K562 (cell line): ENCODE measurements around the gene TFPI. TPM values are rescaled to one million over a fixed set of nuclear protein-coding genes. Genes with fewer than 3 reads are reported as not detected.

ENCODE experiments used
- ATAC-seq: fragments of 200-7000 bp; cut with Tn5 transposase; 3 replicates; pipeline ENCODE4 v1.9.1; 2020; ENCODE audit warnings: moderate library complexity
- BruUV-seq: library from RNA; stranded (reverse); fragments of 400-500 nt; replicated peaks from 2 replicates; lab custom pipeline; 2021; lab: Mats Ljungman, UMichigan
- CTCF ChIA-PET: fragments of 300-600 bp; formaldehyde crosslinking; extraction: SDS; loops from one replicate; lab custom pipeline; 2021; ENCODE audit warnings: low intra/inter-chr PET ratio; lab: Yijun Ruan, JAX
- POLR2A ChIA-PET: fragments of 300-600, 350-650 bp; sonication (Branson Sonifier 250); formaldehyde crosslinking; extraction: SDS; loops from one replicate; lab custom pipeline; 2021; ENCODE audit warnings: antibody characterized with exemption, inconsistent platforms; lab: Yijun Ruan, JAX
- DNase-seq, 4 experiments: peaks; one replicate each; pipeline versions ENCODE4 v3.0.0 to v3.0.0-alpha.2; 2011 to 2018; ENCODE audit warnings: low spot score in 3 of 4, mixed read lengths in 3 of 4; ENCODE audit errors: extremely low read depth in 1 of 4
- FAIRE-seq: peaks from 2 replicates; lab custom pipeline; 2011; peaks lifted over from hg19 to GRCh38; lab: Jason Lieb, UNC
- H2AFZ ChIP-seq: 2 replicates; pipeline ENCODE4 v1.6.0; 2011; ENCODE audit warnings: low read depth, low read length, control low read depth, inconsistent platforms
- H3K27ac ChIP-seq: fragments of 200-600 bp; 3 replicates; pipeline ENCODE4 v1.8.0; 2011; ENCODE audit warnings: low read depth, mild to moderate bottlenecking, control low read depth, inconsistent platforms, low read length, moderate library complexity, mixed read lengths; ENCODE audit errors: extremely low read depth
- H3K27me3 ChIP-seq, 2 experiments: fragments of 300-600 bp in 1 of 2; 2 replicates in 1 of 2; 3 replicates in 1 of 2; pipeline versions ENCODE4 v1.6.0 to v1.8.0; 2011; ENCODE audit warnings: inconsistent platforms in 2 of 2, low read length in 2 of 2, mild to moderate bottlenecking in 1 of 2, mixed read lengths in 1 of 2, moderate library complexity in 1 of 2; ENCODE audit not compliant: control insufficient read depth in 2 of 2, insufficient read depth in 2 of 2
- H3K36me3 ChIP-seq: fragments of 300-600 bp; 3 replicates; pipeline ENCODE4 v1.8.0; 2011; ENCODE audit warnings: mild to moderate bottlenecking, low read length, inconsistent platforms; ENCODE audit not compliant: control insufficient read depth, insufficient read depth
- H3K4me1 ChIP-seq, 2 experiments: fragments of 200-600 bp in 1 of 2; replicated peaks in 1 of 2; 2 replicates in 1 of 2; 3 replicates in 1 of 2; pipeline versions ENCODE4 v1.5.1 to v1.8.0; 2011; ENCODE audit warnings: inconsistent platforms in 2 of 2, low read length in 2 of 2, mild to moderate bottlenecking in 1 of 2, mixed read lengths in 1 of 2, moderate library complexity in 1 of 2; ENCODE audit not compliant: control insufficient read depth in 2 of 2, insufficient read depth in 2 of 2
- H3K4me2 ChIP-seq: 2 replicates; pipeline ENCODE4 v1.6.1; 2011; ENCODE audit warnings: low read length, control low read depth, inconsistent platforms, mixed read lengths; ENCODE audit not compliant: insufficient read depth
- H3K4me3 ChIP-seq: fragments of 200-600 bp; sonication (generic), shearing (Covaris generic); 2 replicates; pipeline ENCODE4 v1.5.1; 2016; ENCODE audit warnings: control low read depth, inconsistent platforms
- H3K79me2 ChIP-seq: fragments of 200-600 bp; 3 replicates; pipeline ENCODE4 v1.8.0; 2011; ENCODE audit warnings: low read length, inconsistent platforms; ENCODE audit not compliant: control insufficient read depth, insufficient read depth
- H3K9ac ChIP-seq, 2 experiments: 2 replicates each; pipeline versions ENCODE4 v1.6.0 to v1.6.1; 2011; ENCODE audit warnings: low read depth in 2 of 2, low read length in 2 of 2, control low read depth in 1 of 2, inconsistent platforms in 1 of 2, mild to moderate bottlenecking in 1 of 2, mixed read lengths in 1 of 2; ENCODE audit not compliant: insufficient read depth in 1 of 2
- H3K9me1 ChIP-seq: one replicate; pipeline ENCODE4 v1.6.0; 2011; ENCODE audit warnings: inconsistent platforms, mild to moderate bottlenecking, low read length, moderate library complexity; ENCODE audit not compliant: control insufficient read depth, insufficient read depth
- H3K9me3 ChIP-seq: replicated peaks from 2 replicates; pipeline ENCODE4 v1.5.1; 2011; ENCODE audit warnings: low read depth, low read length, inconsistent platforms; ENCODE audit not compliant: control insufficient read depth, insufficient read depth
- H4K20me1 ChIP-seq: replicated peaks from 2 replicates; pipeline ENCODE4 v1.6.1; 2011; ENCODE audit warnings: low read length, inconsistent platforms, mixed read lengths; ENCODE audit not compliant: control insufficient read depth, insufficient read depth
- CAMTA2 ChIP-seq: fragments of 250-450 bp; sonication (Bioruptor Pico); conservative IDR thresholded peaks from 2 replicates; pipeline ENCODE4 v1.5.1; 2022
- CREBBP ChIP-seq: IDR thresholded peaks from one replicate; pipeline ENCODE4 v1.6.1; 2012; ENCODE audit warnings: low read depth, mild to moderate bottlenecking, control low read depth, inconsistent platforms, low read length
- ID3 ChIP-seq, 2 experiments: fragments of 250-450 bp in 1 of 2; fragments of 450-650 bp in 1 of 2; sonication (Bioruptor Pico) in 1 of 2; IDR thresholded peaks; 2 replicates each; pipeline versions ENCODE4 v1.6.1 to v1.8.0; 2016 to 2021; ENCODE audit warnings: mild to moderate bottlenecking in 2 of 2, moderate library complexity in 2 of 2, missing compliant biosample characterization in 1 of 2, missing genetic modification characterization in 1 of 2
- KLF13 ChIP-seq: fragments of 450-650 bp; IDR thresholded peaks from 2 replicates; pipeline ENCODE4 v1.6.1; 2016; ENCODE audit warnings: missing genetic modification characterization, low read depth, mild to moderate bottlenecking, missing compliant biosample characterization, moderate library complexity, borderline replicate concordance
- L3MBTL2 ChIP-seq: fragments of 450-650 bp; IDR thresholded peaks from 2 replicates; pipeline ENCODE4 v1.6.1; 2016; ENCODE audit warnings: mild to moderate bottlenecking, moderate library complexity
- MGA ChIP-seq: fragments of 450-650 bp; IDR thresholded peaks from 2 replicates; pipeline ENCODE4 v1.6.1; 2016; ENCODE audit warnings: mild to moderate bottlenecking, moderate library complexity
- NFYB ChIP-seq: IDR thresholded peaks from 2 replicates; pipeline ENCODE4 v1.6.1; 2011; ENCODE audit warnings: mild to moderate bottlenecking, moderate library complexity; ENCODE audit not compliant: insufficient read length; ENCODE audit errors: extremely low read depth
- PRMT5 ChIP-seq: sonication (generic); formaldehyde crosslinking; IDR thresholded peaks from 2 replicates; pipeline ENCODE4 v1.5.0; 2020; ENCODE audit warnings: missing genetic modification reagents
- RAD51 ChIP-seq: fragments of 450-650 bp; IDR thresholded peaks from 2 replicates; pipeline ENCODE4 v1.7.1; 2016; ENCODE audit warnings: low read depth, mild to moderate bottlenecking, borderline replicate concordance
- ZBTB7A ChIP-seq: IDR thresholded peaks from 2 replicates; pipeline ENCODE4 v1.6.1; 2011; ENCODE audit warnings: low read depth, mild to moderate bottlenecking, low read length, moderate library complexity, borderline replicate concordance; ENCODE audit not compliant: control insufficient read depth
- ZNF583 ChIP-seq: fragments of 250-450 bp; sonication (Bioruptor Pico); IDR thresholded peaks from 2 replicates; pipeline ENCODE4 v1.4.0; 2020
- in situ Hi-C: fragments of 300-500 bp; cut with MboI; formaldehyde crosslinking; loops from 4 replicates; pipeline ENCODE4 v1.15.0; 2018; ENCODE audit warnings: inconsistent platforms, mixed read lengths
- intact Hi-C: fragments of 100-400 bp; cut with micrococcal nuclease; formaldehyde crosslinking; loops from 2 replicates; pipeline ENCODE4 v1.14.2; 2022
- polyA plus RNA-seq, 8 experiments: library from polyadenylated mRNA; depleted of rRNA in 4 of 8; stranded (reverse) in 5 of 8; unstranded in 3 of 8; fragments of >200 nt; fragmentation: Nextera tagmentation in 2 of 8; fragmentation: Illumina TruSeq in 1 of 8; extraction: Ambion mirVana in 2 of 8; extraction: Trizol in 1 of 8; gene quantifications; 2 replicates each; pipeline versions ENCODE4 v1.2.1 to v1.2.3, GENCODE V29; 2011 to 2014; ENCODE audit warnings: inconsistent platforms in 1 of 8, missing spikeins in 1 of 8
- total RNA-seq, 7 experiments: library from RNA; depleted of rRNA in 6 of 7; stranded (reverse); fragments of >200 nt in 6 of 7; fragmentation: Illumina TruSeq in 2 of 7; extraction: Trizol in 2 of 7; gene quantifications; 2 replicates each; pipeline versions ENCODE4 v1.2.1 to v1.2.3, GENCODE V29; 2011 to 2021; ENCODE audit warnings: low replicate concordance in 1 of 7

TFPI gene
- total and polyA plus RNA-seq, 9 of the 15 experiments (the other 6 are each of a cell fraction or from before 2014, with no cell fraction given) = 53.5 to 219 (median 100) TPM

GRCh38 chr2:187549193-187549592, 5.0 kb downstream of the TFPI start (continued):
- TF ChIP-seq L3MBTL2 = no peak
- TF ChIP-seq PRMT5 (CRISPR knock-in tag) = no peak
- no peak for TF ChIP-seq KLF13
- TF ChIP-seq NFYB = no peak
- no peak for TF ChIP-seq ZBTB7A
- no peak for TF ChIP-seq RAD51
- no peak for TF ChIP-seq CAMTA2 (CRISPR knock-in tag)
- TF ChIP-seq ID3 (CRISPR knock-in tag; IDR thresholded peaks at IDR 0.05) = no peak
- TF ChIP-seq ID3 (tag; IDR thresholded peaks at IDR 0.05) = no peak
- no peak for TF ChIP-seq CREBBP

GRCh38 chr2:187548656-187549055, 5.6 kb downstream of the TFPI start:
- Histone ChIP-seq H3K9me1 (no peaks in the 10 kb centered on the region), H3K36me3 (peaks cover 40% of the 10 kb centered on the region), H3K79me2 (peaks cover 86% of the 10 kb centered on the region), H3K4me3 (no peak overlapping the region), H3K27ac (no peak overlapping the region), H3K4me2 (no peak overlapping the region), H3K9me3 (no peaks in the 10 kb centered on the region), H2AFZ (no peak overlapping the region), H3K4me1 (peaks cover 0 to 20% of the 10 kb centered on the region in 2 experiments; a peak in 3 of 5 replicates), H4K20me1 (no peaks in the 10 kb centered on the region), H3K9ac (no peak overlapping the region), H3K27me3 (no peaks in the 10 kb centered on the region)
- CTCF ChIA-PET = no interaction called here
- POLR2A ChIA-PET = interaction anchor here (0.8 to 3.7 kb wide), 4 partner anchors 9 to 1069 kb away, joined by 3 to 13 read pairs (median 4); no protein-coding TSS in a partner anchor
- intact Hi-C loops = loop anchor here (5.0 to 10.0 kb wide), 2 partner anchors 41 to 954 kb away; partner anchors contain the start of gene ITGAV
- DNase-seq (no peak), ATAC-seq (no peak), FAIRE-seq (no peak)
- no TSS peak for BruUV-seq
- in situ Hi-C loops = no loop called here
- TF ChIP-seq ZNF583 (CRISPR knock-in tag) = no peak
- TF ChIP-seq MGA = no peak
